Activated effector memory CD4-positive, alpha-beta T cell treated with Interleukin-2 at 50 U/mL for 16 hours (primary cell): ENCODE data around the gene CRTAP.
"Not testable (repeated sequence)": the region's sequence is repeated elsewhere in the genome, so short reads cannot be mapped to it uniquely, and the experiment has no call there.

Experiments
- DNase-seq: peaks from one replicate; pipeline ENCODE4 v3.0.0-alpha.2; 2020

The CRTAP gene

DNA sequence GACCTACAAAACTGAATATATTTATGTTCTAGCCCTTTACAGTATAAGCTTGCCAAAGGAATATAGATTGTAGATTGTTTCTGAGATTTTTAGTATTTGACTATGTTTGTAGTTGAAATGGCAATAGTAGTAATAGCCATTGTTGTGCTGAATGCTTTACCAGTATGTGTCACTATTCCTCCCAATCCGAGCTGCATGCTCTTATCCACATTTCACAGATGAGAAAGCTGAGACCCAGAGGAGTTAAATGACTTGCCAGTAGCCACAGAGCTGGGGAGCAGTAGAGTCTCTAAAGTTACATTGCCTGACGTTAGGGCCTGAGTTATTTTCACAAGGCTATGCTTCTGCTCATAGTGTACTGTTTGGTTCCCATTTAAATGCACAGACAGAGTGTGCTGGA is 13.6 kb upstream of the CRTAP start:
- DNase-seq: no peak

GRCh38 chr3:33103034-33103433 is 10.8 kb upstream of the CRTAP start:
- DNase-seq: no peak

DNA sequence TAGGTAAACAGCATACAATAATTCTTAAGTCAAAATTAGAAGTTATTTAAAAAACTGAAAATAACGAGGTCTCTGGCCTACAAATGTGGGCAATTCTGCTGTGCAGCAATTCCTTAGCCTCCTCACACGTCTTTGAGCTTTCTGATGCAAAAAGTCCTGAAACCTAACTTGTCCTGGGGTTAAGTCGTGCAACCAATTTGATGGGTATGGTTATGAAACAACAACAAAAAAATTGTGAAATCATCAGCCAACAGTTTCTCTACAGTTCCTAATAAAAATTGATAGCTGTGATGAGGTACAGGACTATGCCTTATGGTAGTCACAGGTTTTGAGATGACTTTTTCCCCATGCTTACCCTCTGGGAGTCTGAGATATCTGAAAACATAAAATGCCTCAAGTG is 10.3 kb upstream of the CRTAP start:
- DNase-seq: no peak

DNA sequence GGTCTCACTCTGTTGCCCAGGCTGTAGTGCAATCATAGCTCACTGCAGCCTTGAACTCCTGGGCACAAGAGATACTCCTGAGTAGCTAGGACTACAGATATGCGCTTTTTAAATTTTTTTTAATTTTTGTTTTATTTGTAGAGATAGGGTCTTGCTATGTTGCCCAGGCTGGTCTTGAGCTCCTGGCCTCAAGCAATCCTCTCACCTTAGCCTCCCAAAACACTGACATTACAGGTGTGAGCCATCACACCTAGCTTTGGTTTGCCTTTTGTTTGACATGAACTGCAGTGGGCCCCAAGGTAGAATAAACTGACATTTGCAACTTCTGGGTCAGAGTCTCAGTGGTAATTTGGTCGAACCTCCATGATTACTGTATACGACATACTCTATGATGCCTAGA is 9.0 kb upstream of the CRTAP start:
- no peak for DNase-seq

DNA sequence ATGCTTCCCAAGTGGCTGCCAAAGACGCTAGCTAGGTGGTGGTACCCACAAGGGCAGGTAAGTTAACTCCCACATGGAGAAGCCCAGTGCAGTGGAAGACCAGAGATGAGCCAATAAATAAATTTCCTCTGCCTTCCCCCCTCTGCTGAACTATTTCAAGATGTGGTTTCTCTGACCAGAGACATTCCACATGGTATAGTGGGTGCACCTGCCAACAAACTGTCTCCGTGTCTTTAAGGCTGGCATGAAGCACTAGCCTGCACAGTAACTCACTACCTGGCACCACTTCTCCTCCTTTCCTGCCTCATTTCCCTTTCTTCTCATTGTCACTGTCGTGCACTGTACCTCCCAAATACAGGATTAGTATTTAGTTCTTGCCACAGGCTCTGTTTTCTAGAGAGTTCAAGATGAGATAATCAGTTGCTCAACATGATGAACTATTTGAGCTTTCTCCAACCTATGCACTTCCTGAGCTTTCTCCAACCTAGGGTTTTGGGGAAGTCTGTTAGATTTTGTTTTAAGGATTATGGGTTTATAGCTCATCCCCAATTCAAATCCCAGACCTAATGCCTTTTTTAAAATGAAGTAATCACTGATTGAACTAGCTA is 8.4 kb upstream of the CRTAP start:
- DNase-seq: no peak

DNA sequence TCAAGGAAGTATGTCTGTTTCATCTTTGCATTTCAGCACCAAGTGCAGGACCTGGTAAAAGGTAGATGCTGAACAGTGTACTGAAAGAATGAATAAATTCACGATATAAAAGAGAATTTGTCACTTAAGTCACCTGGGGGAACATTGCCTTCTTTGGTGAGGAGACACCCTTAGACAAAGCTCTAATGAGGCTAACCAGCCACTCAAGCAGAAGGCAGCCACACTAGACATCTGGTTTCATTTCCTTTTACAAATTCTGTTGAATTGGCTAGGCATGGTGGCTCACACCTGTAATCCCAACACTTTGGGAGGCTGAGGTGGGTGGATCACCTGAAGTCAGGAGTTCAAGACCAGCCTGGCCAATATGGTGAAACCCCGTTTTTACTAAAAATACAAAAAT is 7.0 kb upstream of the CRTAP start:
- DNase-seq: not testable (repeated sequence)

DNA sequence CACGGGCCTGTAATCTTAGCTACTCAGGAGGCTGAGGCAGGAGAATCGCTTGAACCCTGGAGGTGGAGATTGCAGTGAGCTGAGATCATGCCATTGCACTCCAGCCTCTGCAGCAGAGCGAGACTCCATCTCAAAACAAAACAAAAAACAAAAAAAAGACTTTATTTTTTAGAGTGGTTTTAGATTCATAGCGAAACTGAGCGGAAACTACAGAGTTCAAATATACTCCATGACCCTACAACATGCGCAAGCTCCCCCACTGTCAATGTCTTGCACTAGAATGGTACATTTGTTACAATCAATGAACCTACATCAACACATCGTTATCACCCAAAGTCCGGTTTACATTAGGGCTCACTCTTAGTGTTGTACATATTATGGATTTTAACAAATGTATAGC is 2.2 kb upstream of the CRTAP start:
- no peak for DNase-seq

DNA sequence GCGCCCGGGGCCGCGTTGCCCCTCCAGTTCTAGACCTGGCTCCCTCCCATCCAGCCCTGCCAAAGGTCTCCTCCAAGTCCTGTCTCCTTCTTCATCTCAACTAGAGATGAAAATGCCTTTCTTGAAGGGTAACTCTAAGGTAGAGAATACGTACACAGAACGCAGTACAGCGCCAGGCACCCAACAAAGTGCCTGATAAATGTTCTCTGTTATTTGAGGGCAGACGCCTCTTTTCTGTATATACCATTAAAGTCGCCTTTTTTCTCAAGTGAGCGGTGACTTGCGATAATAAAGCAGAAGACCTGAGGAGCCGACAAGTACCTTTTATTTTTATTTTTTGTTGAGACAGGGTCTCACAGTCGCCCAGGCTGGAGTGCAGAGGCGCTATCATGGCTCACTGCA is 809 bp downstream of the CRTAP start:
- no peak for DNase-seq

DNA sequence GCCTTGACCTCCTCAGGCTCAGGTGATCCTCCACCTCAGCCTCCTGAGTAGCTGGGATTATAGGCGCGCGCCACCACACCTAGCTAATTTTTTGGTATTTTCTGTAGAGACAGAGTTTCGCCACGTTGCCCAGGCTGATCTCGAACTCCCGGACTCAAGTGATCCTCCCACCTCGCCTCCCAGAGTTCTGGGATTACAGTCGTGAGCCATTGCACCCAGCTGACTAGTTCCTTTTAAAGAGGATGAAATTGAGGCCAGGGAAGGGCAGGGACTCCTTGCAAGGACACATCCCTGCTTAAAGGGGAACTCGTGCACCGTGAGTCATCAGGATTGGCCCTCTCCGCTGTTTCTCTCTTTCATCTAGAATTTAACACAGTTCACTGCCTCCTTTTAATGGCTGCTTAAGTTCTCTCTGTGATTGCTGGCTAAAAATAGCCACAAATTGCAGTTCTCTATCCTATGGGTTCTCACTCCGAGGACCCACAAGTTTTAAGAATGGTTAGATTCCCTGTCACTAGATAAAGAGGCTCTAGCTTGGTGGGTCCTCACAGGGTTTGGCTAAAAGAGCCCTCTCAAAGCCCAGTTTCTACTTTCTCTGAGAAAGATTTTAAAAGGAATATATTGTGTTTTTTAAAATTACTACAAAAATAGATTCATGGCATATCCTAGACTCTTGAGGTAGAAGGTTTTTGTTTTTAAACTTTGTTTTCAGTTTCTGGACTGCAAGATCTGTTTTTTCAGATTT is 1.4 kb downstream of the CRTAP start:
- no peak for DNase-seq

- DNase-seq: no peak
Observed at GRCh38 chr3:33117461-33117860, 3.6 kb downstream of the CRTAP start.

GRCh38 chr3:33119891-33120290 is 6.1 kb downstream of the CRTAP start:
- no peak for DNase-seq

- DNase-seq: no peak
Observed at GRCh38 chr3:33122991-33123390, 9.2 kb downstream of the CRTAP start.

DNA sequence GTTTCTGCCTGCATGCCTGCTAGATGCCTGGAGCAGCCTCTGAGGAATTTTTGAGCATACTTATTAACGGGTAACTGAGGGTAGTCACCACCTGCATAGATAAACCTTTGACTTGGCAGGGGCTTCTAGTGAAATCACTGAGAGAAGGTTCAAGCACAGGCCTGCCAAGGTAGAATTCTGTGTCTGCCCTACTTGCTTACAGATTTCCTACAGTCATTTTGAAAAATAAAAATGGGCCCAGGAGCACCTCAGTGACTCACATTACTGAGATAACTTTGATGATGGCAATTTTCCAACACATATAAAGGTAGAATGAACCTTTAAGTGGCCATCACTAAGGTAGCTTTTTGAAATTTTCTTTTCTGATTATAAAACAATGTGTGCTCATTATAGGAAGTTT is 10.8 kb downstream of the CRTAP start:
- no peak for DNase-seq

DNA sequence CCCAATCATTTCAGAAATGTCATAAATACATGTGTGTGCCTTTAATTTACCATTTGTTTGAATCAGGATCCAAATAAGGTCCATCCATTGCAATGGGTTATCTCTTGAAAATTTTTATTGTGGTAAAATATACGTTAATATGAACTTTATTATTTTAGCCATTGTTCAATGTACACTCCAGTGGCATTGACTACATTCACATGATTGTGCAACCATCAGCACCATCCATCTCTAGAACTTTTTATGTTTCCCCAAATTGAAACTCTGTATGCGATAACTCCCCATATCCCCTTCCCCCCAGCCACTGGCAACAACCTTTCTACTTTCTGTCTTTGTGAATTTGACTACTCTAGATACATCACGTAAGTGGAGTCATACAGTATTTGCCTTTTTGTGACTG is 12.0 kb downstream of the CRTAP start:
- DNase-seq: no peak

DNA sequence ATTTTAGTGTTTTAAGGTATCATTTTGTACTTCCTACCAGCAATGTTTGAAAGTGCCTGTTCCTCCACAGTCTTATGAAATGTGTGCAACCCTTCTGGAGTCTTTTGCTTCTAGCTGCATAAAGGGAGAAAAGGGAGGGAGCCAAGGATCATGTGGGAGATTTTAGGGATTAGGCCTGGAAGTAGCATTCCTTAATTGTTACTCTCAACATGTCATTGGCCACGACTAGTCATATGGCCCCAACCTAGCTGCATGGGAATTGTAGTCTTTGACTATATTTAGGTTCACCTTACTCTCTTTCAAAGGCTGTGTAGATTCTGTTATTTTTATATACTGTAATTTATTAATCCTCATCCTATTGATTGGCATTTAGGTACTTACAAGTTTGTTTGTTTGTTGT is 14.9 kb downstream of the CRTAP start:
- DNase-seq: no peak

DNA sequence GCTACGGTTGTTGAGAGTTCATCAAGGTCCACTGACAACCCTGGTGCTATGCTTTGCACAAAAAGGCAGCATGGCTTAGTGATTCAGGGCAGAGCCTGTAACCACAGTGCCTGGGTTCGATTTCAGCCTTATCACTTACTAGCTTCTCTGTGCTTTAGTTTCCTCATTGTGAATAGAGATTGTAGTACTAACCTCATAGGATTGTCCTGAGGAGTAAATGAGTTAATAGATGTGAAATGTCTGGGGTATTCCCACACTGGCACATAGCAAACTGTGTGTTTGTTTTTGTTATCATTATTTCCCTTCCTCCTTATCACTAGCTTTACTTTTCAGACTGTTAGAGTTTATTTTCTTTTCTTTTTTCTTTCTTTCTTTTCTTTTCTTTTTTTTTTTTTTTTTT is 16.3 kb downstream of the CRTAP start:
- no peak for DNase-seq

DNA sequence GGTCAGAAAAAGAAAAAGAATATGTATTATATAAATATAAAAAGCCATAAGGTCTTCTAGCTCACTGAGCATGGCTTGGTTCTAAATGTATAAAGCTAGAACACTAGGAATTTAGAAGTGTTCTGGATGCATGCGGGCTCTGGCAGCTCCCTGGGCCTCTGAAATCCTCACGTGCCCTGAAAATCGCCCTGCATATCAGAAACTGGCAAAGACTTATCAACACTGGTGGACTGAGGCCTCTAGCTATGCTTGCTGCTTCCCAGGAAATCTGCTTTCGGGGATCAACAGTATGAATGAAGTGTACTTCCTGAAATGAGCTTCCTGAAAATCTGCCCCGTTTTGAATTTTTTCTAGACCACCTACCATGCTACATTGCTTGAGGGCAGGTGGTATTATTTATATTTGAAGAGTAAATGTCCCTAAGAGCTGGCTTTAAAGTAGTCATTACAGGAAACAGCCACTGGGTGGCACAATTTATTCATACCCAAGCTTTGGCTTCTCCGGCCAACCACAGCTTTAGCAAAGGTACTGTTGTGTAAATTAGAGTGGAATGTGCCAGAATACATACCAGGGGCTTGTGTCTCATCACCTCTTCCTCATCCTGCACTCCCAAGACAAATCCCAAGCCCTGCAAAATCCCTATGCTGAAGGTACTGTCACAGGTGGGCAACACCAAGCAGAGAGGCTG is 17.7 kb downstream of the CRTAP start:
- no peak for DNase-seq

DNA sequence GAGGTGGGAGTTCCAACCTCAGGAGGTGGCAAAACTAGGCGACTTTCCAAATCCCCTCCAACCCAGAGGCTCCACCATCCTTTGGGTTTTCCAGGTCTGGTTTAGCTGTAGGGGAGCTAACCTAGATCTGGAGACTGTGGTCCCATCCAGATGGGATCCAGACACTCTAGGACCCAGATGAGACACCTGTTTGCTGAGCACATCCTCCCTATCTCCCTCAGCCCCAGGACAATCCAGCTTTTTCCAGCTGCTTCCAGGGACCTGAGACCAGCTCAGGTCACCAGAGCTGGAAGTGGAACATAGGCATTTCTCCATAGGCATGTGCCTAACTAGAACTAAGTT is 18.2 kb downstream of the CRTAP start:
- no peak for DNase-seq

DNA sequence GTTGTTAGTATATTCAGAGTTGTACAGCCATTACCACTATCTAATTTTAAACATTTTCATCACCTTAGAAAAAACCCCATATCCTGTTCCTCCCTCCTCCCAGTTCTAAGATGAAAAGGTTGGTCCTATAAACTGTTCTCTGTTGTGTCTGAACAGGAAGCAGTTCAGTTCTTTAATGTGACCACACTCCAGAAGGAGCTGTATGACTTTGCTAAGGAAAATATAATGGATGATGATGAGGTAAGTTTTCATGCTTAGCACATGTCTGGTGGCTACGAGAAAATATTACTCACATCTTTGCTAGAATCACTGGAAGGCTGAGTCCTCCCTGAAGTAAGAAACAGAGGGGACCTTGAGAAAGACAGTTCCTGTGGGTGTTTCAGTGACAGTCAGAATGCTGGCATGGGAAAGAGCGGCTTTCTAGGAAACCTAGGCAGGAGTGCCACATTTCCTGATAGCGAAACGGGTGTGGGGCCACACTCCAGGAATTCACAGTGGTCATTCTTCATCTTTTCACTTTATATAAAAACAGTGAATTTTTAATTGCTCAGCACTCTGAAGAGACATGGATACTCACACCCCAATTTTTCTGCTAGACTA is 20.3 kb downstream of the CRTAP start:
- no peak for DNase-seq

GRCh38 chr3:33137691-33138090 is 23.9 kb downstream of the CRTAP start:
- no peak for DNase-seq

- not testable (repeated sequence) for DNase-seq
Observed at GRCh38 chr3:33139006-33139623, 25.3 kb downstream of the CRTAP start.

DNA sequence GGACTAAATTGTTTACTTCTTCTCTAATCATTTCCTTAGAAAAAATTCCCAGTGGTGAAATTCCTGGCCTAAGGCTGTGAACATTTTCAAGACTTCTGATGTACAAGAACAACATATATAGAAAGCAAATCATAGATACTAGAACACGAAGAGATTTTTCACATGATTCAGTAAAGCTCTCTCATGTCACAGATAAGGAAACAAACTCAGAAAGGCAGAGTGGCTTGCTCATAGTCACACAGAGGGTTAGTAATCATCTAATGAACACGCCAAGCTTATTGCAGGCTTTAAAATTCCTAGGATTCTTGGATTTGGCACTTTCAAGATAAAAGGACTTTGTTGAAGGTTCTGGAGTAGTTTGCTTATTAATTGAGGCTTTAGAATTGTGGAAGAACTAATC is 26.2 kb downstream of the CRTAP start:
- no peak for DNase-seq

- DNase-seq: no peak
Observed at GRCh38 chr3:33141006-33141405, 27.2 kb downstream of the CRTAP start.

- no peak for DNase-seq
Observed at GRCh38 chr3:33144433-33144832, 30.6 kb downstream of the CRTAP start.
